HepG2 (cell line): ENCODE measurements around the gene METTL21C. TPM values are rescaled to one million over a fixed set of nuclear protein-coding genes. Genes with fewer than 3 reads are reported as not detected.

Experiments used
- ATAC-seq: fragments of 200-7000 bp; cut with Tn5 transposase; 3 replicates; pipeline ENCODE4 v1.9.1; 2020; ENCODE audit warnings: mild to moderate bottlenecking, moderate library complexity
- BruUV-seq: library from RNA; stranded (reverse); fragments of 400-500 nt; replicated peaks from 2 replicates; lab custom pipeline; 2021; lab: Mats Ljungman, UMichigan
- CTCF ChIA-PET: fragments of 300-600 bp; formaldehyde crosslinking; extraction: SDS; loops from one replicate; lab custom pipeline; 2021; ENCODE audit warnings: low total read pairs, inconsistent platforms, low intra/inter-chr PET ratio; lab: Yijun Ruan, JAX
- POLR2A ChIA-PET: fragments of 350-600 bp; sonication (Branson Sonifier 250); formaldehyde crosslinking; loops from one replicate; lab custom pipeline; 2020; ENCODE audit warnings: antibody characterized with exemption, inconsistent platforms; lab: Yijun Ruan, JAX
- DNase-seq: peaks from one replicate; pipeline ENCODE4 v3.0.0-alpha.2; 2015; ENCODE audit warnings: low spot score
- FAIRE-seq: peaks from 3 replicates; lab custom pipeline; 2011; peaks lifted over from hg19 to GRCh38; lab: Jason Lieb, UNC
- H2AFZ ChIP-seq: one replicate; pipeline ENCODE4 v1.6.1; 2011; ENCODE audit warnings: low read length, inconsistent platforms
- H3K27ac ChIP-seq: fragments of 300-600 bp; 3 replicates; pipeline ENCODE4 v1.8.0; 2011; ENCODE audit warnings: mixed run types, mild to moderate bottlenecking, mixed read lengths, low read length, inconsistent platforms; ENCODE audit not compliant: insufficient read depth; ENCODE audit errors: extremely low read length
- H3K27me3 ChIP-seq, 2 experiments: fragments of 200-600 bp in 1 of 2; 2 replicates in 1 of 2; 3 replicates in 1 of 2; pipeline versions ENCODE4 v1.6.0 to v1.8.0; 2011; ENCODE audit warnings: low read length in 2 of 2, mild to moderate bottlenecking in 2 of 2, moderate library complexity in 2 of 2, inconsistent platforms in 1 of 2; ENCODE audit not compliant: insufficient read depth in 2 of 2, control insufficient read depth in 1 of 2
- H3K36me3 ChIP-seq, 2 experiments: fragments of 200-600 bp in 1 of 2; replicated peaks in 1 of 2; 2 replicates in 1 of 2; 3 replicates in 1 of 2; pipeline versions ENCODE4 v1.5.1 to v1.8.0; 2011; ENCODE audit warnings: low read length in 2 of 2, inconsistent platforms in 1 of 2; ENCODE audit not compliant: insufficient read depth in 2 of 2, control insufficient read depth in 1 of 2
- H3K4me1 ChIP-seq: 2 replicates; pipeline ENCODE4 v1.5.1; 2012; ENCODE audit warnings: low read length, inconsistent platforms; ENCODE audit not compliant: insufficient read depth
- H3K4me2 ChIP-seq: 2 replicates; pipeline ENCODE4 v1.6.0; 2011; ENCODE audit warnings: low read depth, low read length, inconsistent platforms
- H3K4me3 ChIP-seq, 3 experiments: fragments of 200-600 bp in 1 of 3; sonication (generic), shearing (Covaris generic) in 1 of 3; replicated peaks in 1 of 3; 2 replicates each; pipeline ENCODE4 v1.5.1; 2011 to 2016; ENCODE audit warnings: low read length in 3 of 3, inconsistent platforms in 2 of 3, low read depth in 2 of 3, mild to moderate bottlenecking in 2 of 3, control low read depth in 1 of 3, mixed read lengths in 1 of 3; ENCODE audit not compliant: insufficient read depth in 1 of 3
- H3K79me2 ChIP-seq: one replicate; pipeline ENCODE4 v1.6.1; 2011; ENCODE audit warnings: low read length, inconsistent platforms; ENCODE audit not compliant: insufficient read depth
- H3K9ac ChIP-seq: 2 replicates; pipeline ENCODE4 v1.6.0; 2011; ENCODE audit warnings: mild to moderate bottlenecking, low read depth, low read length, inconsistent platforms; ENCODE audit not compliant: insufficient read depth
- H3K9me3 ChIP-seq: 2 replicates; pipeline ENCODE4 v1.5.1; 2012; ENCODE audit warnings: mild to moderate bottlenecking, low read length
- H4K20me1 ChIP-seq: 2 replicates; pipeline ENCODE4 v1.6.0; 2011; ENCODE audit warnings: inconsistent platforms, mild to moderate bottlenecking, low read length, moderate library complexity; ENCODE audit not compliant: insufficient read depth
- GMEB1 ChIP-seq: sonication (generic); formaldehyde crosslinking; IDR thresholded peaks from 2 replicates; pipeline ENCODE4 v1.5.1; 2020; ENCODE audit warnings: missing genetic modification reagents, mild to moderate bottlenecking, borderline replicate concordance
- KDM5B ChIP-seq: sonication (generic); formaldehyde crosslinking; IDR thresholded peaks from 2 replicates; pipeline ENCODE4 v1.4.0; 2020; ENCODE audit warnings: missing genetic modification reagents, mild to moderate bottlenecking, borderline replicate concordance
- KDM6A ChIP-seq: IDR thresholded peaks from 2 replicates; pipeline ENCODE4 v1.6.1; 2016; ENCODE audit warnings: low read depth
- NR1H2 ChIP-seq: sonication (generic); formaldehyde crosslinking; IDR thresholded peaks from 2 replicates; pipeline ENCODE4 v1.8.1; 2022; ENCODE audit warnings: low read depth, missing genetic modification reagents, borderline replicate concordance
- RARG ChIP-seq: sonication (generic); formaldehyde crosslinking; IDR thresholded peaks from 2 replicates; pipeline ENCODE4 v1.4.0; 2020; ENCODE audit warnings: low read depth, mild to moderate bottlenecking, missing genetic modification reagents
- ZNF512B ChIP-seq: sonication (generic); formaldehyde crosslinking; IDR thresholded peaks from 2 replicates; pipeline ENCODE4 v1.5.1; 2020; ENCODE audit warnings: missing genetic modification reagents, mild to moderate bottlenecking, borderline replicate concordance
- ZNF557 ChIP-seq: sonication (generic); formaldehyde crosslinking; IDR thresholded peaks from 2 replicates; pipeline ENCODE4 v1.4.0; 2020; ENCODE audit warnings: missing genetic modification reagents
- ZNF652 ChIP-seq: IDR thresholded peaks from 2 replicates; pipeline ENCODE4 v1.6.1; 2016; ENCODE audit warnings: low read depth, borderline replicate concordance
- ZNF7 ChIP-seq: IDR thresholded peaks from 2 replicates; pipeline ENCODE4 v1.6.1; 2016; ENCODE audit warnings: missing biosample characterization, missing genetic modification reagents
- ZNF891 ChIP-seq: sonication (generic); formaldehyde crosslinking; IDR thresholded peaks from 2 replicates; pipeline ENCODE4 v1.5.0; 2020; ENCODE audit warnings: mild to moderate bottlenecking, missing genetic modification reagents
- WGBS: methylation state at CpG from one replicate; pipeline ENCODE4 v1.1.6; 2017; ENCODE audit warnings: low lambda C conversion rate; 5-methylcytosine and 5-hydroxymethylcytosine counted together
- in situ Hi-C: cut with HindIII; loops from 2 replicates; pipeline ENCODE4 v1.10.0; 2017; ENCODE audit warnings: low pct_unique_long_range_greater_than_20kb; ENCODE audit not compliant: extremely low pct_ligation_motif_present
- intact Hi-C: fragments of 100-400 bp; cut with micrococcal nuclease; formaldehyde crosslinking; loops from one replicate; pipeline ENCODE4 v1.10.0; 2022; ENCODE audit not compliant: unreplicated experiment
- polyA plus RNA-seq, 8 experiments: library from polyadenylated mRNA; depleted of rRNA in 3 of 8; stranded (reverse) in 7 of 8; unstranded in 1 of 8; fragments of >200 nt; fragmentation: Illumina TruSeq in 4 of 8; extraction: Trizol in 4 of 8; gene quantifications; 2 replicates each; pipeline versions ENCODE4 v1.2.1 to v1.2.3, GENCODE V29; 2011 to 2016; ENCODE audit warnings: low read depth in 4 of 8, missing spikeins in 1 of 8, mixed read lengths in 1 of 8; ENCODE audit not compliant: insufficient read depth in 1 of 8
- total RNA-seq, 5 experiments: library from RNA; depleted of rRNA; stranded (reverse); fragments of >200 nt; fragmentation: Illumina TruSeq; extraction: Trizol; gene quantifications; 2 replicates each; pipeline ENCODE4 v1.2.3, GENCODE V29; 2016; ENCODE audit warnings: low read depth in 1 of 5
- TF ChIP-seq, protein P1 (sequence below): fragments of 450-650 bp; IDR thresholded peaks from 2 replicates; pipeline ENCODE4 v1.6.1; 2016
- TF ChIP-seq, protein P2 (sequence below): sonication (generic); formaldehyde crosslinking; IDR thresholded peaks from 2 replicates; pipeline ENCODE4 v1.8.0; 2022; ENCODE audit warnings: missing genetic modification reagents, mild to moderate bottlenecking, moderate library complexity, borderline replicate concordance
- TF ChIP-seq, protein P3 (sequence below): sonication (generic); formaldehyde crosslinking; IDR thresholded peaks from 2 replicates; pipeline ENCODE4 v1.4.0; 2020; ENCODE audit warnings: mild to moderate bottlenecking, missing genetic modification reagents, borderline replicate concordance

The METTL21C gene
- total and polyA plus RNA-seq, 2 of the 13 experiments (the other 11 are each of a cell fraction or from before 2014, with no cell fraction given): not detected

GRCh38 chr13:102682727-102683126, 12.1 kb downstream of the METTL21C start (continued):
- no peak for TF ChIP-seq ZNF557
- no peak for TF ChIP-seq NR1H2 (CRISPR knock-in tag)
- TF ChIP-seq KDM6A (CRISPR knock-in tag): no peak
- TF ChIP-seq, protein P1, sequence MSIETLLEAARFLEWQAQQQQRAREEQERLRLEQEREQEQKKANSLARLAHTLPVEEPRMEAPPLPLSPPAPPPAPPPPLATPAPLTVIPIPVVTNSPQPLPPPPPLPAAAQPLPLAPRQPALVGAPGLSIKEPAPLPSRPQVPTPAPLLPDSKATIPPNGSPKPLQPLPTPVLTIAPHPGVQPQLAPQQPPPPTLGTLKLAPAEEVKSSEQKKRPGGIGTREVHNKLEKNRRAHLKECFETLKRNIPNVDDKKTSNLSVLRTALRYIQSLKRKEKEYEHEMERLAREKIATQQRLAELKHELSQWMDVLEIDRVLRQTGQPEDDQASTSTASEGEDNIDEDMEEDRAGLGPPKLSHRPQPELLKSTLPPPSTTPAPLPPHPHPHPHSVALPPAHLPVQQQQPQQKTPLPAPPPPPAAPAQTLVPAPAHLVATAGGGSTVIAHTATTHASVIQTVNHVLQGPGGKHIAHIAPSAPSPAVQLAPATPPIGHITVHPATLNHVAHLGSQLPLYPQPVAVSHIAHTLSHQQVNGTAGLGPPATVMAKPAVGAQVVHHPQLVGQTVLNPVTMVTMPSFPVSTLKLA: no peak

DNA sequence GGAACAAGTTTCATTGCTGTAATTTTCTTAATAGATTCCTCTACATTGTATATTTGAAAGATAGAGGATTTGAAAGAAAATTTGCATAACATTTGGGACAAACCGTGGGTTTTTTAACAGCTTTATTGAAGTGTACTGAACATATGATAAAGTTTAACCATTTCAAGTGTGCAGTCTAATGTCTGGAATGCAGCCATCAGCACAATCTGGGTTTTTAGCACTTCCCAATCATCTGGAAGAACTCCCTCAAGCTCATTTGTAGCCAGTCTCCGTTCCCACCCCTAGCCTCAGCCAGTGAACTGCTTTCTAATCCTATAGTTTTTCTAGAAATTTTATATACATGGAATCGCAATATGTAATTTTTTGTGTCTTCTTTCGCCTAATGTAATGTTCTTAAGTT, 12.6 kb downstream of the METTL21C start:
- Histone ChIP-seq H2AFZ (no peak overlapping the region), H3K79me2 (no peaks in the 10 kb centered on the region), H3K9me3 (no peaks in the 10 kb centered on the region), H3K4me3 (no peak overlapping the region), H3K9ac (no peak overlapping the region), H4K20me1 (no peaks in the 10 kb centered on the region), H3K27me3 (no peaks in the 10 kb centered on the region), H3K36me3 (peaks cover 0 to 16% of the 10 kb centered on the region in 2 experiments; a peak in 2 of 5 replicates), H3K4me2 (no peak overlapping the region), H3K4me1 (no peaks in the 10 kb centered on the region), H3K27ac (no peak overlapping the region)
- in situ Hi-C loops (no loop called here), intact Hi-C loops (no loop called here)
- TF ChIP-seq ZNF652: no peak
- no peak for TF ChIP-seq ZNF7 (CRISPR knock-in tag)
- no peak for TF ChIP-seq KDM5B (CRISPR knock-in tag)
- TF ChIP-seq ZNF891 (CRISPR knock-in tag): no peak
- TF ChIP-seq, protein P2, sequence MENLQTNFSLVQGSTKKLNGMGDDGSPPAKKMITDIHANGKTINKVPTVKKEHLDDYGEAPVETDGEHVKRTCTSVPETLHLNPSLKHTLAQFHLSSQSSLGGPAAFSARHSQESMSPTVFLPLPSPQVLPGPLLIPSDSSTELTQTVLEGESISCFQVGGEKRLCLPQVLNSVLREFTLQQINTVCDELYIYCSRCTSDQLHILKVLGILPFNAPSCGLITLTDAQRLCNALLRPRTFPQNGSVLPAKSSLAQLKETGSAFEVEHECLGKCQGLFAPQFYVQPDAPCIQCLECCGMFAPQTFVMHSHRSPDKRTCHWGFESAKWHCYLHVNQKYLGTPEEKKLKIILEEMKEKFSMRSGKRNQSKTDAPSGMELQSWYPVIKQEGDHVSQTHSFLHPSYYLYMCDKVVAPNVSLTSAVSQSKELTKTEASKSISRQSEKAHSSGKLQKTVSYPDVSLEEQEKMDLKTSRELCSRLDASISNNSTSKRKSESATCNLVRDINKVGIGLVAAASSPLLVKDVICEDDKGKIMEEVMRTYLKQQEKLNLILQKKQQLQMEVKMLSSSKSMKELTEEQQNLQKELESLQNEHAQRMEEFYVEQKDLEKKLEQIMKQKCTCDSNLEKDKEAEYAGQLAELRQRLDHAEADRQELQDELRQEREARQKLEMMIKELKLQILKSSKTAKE (CRISPR knock-in tag): no peak
- TF ChIP-seq ZNF512B: no peak
- TF ChIP-seq GMEB1 (CRISPR knock-in tag): no peak
- TF ChIP-seq RARG (CRISPR knock-in tag): no peak
- TF ChIP-seq, protein P3, sequence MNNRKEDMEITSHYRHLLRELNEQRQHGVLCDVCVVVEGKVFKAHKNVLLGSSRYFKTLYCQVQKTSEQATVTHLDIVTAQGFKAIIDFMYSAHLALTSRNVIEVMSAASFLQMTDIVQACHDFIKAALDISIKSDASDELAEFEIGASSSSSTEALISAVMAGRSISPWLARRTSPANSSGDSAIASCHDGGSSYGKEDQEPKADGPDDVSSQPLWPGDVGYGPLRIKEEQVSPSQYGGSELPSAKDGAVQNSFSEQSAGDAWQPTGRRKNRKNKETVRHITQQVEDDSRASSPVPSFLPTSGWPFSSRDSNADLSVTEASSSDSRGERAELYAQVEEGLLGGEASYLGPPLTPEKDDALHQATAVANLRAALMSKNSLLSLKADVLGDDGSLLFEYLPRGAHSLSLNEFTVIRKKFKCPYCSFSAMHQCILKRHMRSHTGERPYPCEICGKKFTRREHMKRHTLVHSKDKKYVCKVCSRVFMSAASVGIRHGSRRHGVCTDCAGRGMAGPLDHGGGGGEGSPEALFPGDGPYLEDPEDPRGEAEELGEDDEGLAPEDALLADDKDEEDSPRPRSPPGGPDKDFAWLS: no peak
- ATAC-seq: no peak
- no TSS peak for BruUV-seq
- ChIA-PET CTCF (no interaction called here), POLR2A (no interaction called here)
- FAIRE-seq: no peak
- no peak for DNase-seq
- WGBS: 76% methylated on average over 4 of the region's 4 CpGs
